ENCODE results near the gene CDH16.
"Not testable (repeated sequence)": the region's sequence is repeated elsewhere in the genome, so short reads cannot be mapped to it uniquely, and the experiment has no call there.

The CDH16 gene

GRCh38 chr16:66918803-66919568 is at the start of gene CDH16:
CDH16 (minus strand) TSS chr16:66918885; CDS start chr16:66918065, 820 bp downstream.
- DNase-seq (ENCODE audit: insufficient read length, low spot score) = no peak
- FAIRE-seq = no peak

- FAIRE-seq (no peak), DNase-seq (ENCODE audit: insufficient read length, low spot score) (no peak)
Measured at GRCh38 chr16:66964049-66964448, 45.4 kb upstream of the CDH16 start.

GRCh38 chr16:66961914-66962313 is 43.2 kb upstream of the CDH16 start:
- no peak for FAIRE-seq

GRCh38 chr16:66961065-66961744 is 42.5 kb upstream of the CDH16 start, which contains the start of gene CES3:
CES3 (plus strand) TSS chr16:66961266; CDS start chr16:66961308, 42 bp downstream.
- peak; percentile 87 for DNase-seq (ENCODE audit: insufficient read length, low spot score)
- peak; percentile 97 for FAIRE-seq

More at GRCh38 chr16:66961914-66962313, 43.2 kb upstream of the CDH16 start:
- DNase-seq (ENCODE audit: insufficient read length, low spot score) = no peak

- no peak for DNase-seq (ENCODE audit: insufficient read length, low spot score)
- no peak for FAIRE-seq
Measured at GRCh38 chr16:66960270-66960669, 41.6 kb upstream of the CDH16 start.

GRCh38 chr16:66959704-66960161 is 41.0 kb upstream of the CDH16 start:
- no peak for DNase-seq (ENCODE audit: insufficient read length, low spot score)
- FAIRE-seq = no peak

GRCh38 chr16:66958857-66959703 is 40.4 kb upstream of the CDH16 start:
- FAIRE-seq (no peak), DNase-seq (ENCODE audit: insufficient read length, low spot score) (no peak)

GRCh38 chr16:66956154-66956457 is 37.4 kb upstream of the CDH16 start:
- FAIRE-seq; DNase-seq (ENCODE audit: insufficient read length, low spot score): not testable (repeated sequence)

- not testable (repeated sequence) for DNase-seq (ENCODE audit: insufficient read length, low spot score); FAIRE-seq
Measured at GRCh38 chr16:66955363-66956153, 36.9 kb upstream of the CDH16 start.

- DNase-seq (ENCODE audit: insufficient read length, low spot score) (peak; percentile 80), FAIRE-seq (peak; percentile 58)
Measured at GRCh38 chr16:66954097-66954659, 35.5 kb upstream of the CDH16 start.

GRCh38 chr16:66953462-66954096 is 34.9 kb upstream of the CDH16 start:
- FAIRE-seq (no peak), DNase-seq (ENCODE audit: insufficient read length, low spot score) (no peak)

- FAIRE-seq (no peak), DNase-seq (ENCODE audit: insufficient read length, low spot score) (no peak)
Measured at GRCh38 chr16:66952430-66953110, 33.9 kb upstream of the CDH16 start.

GRCh38 chr16:66950971-66951790 is 32.5 kb upstream of the CDH16 start:
- DNase-seq (ENCODE audit: insufficient read length, low spot score) = no peak
- FAIRE-seq = no peak

- DNase-seq (ENCODE audit: insufficient read length, low spot score) (no peak), FAIRE-seq (no peak)
Measured at GRCh38 chr16:66950437-66950836, 31.8 kb upstream of the CDH16 start.

- FAIRE-seq (no peak), DNase-seq (ENCODE audit: insufficient read length, low spot score) (no peak)
Measured at GRCh38 chr16:66949472-66949871, 30.8 kb upstream of the CDH16 start.

GRCh38 chr16:66948837-66949225 is 30.1 kb upstream of the CDH16 start:
- DNase-seq (ENCODE audit: insufficient read length, low spot score) (no peak), FAIRE-seq (no peak)

- FAIRE-seq = peak; percentile 69
- no peak for DNase-seq (ENCODE audit: insufficient read length, low spot score)
Measured at GRCh38 chr16:66948134-66948836, 29.6 kb upstream of the CDH16 start.

Measured in HTR-8/SVneo (cell line).